Neuronal stem cell (in vitro differentiated cells): ENCODE results near the gene MECP2.
A peak's percentile ranks its signal among the peaks of the same experiment; 100 is the strongest.
"Not testable (repeated sequence)": the region's sequence is repeated elsewhere in the genome, so short reads cannot be mapped to it uniquely, and the experiment has no call there.

ENCODE experiments used
- DNase-seq: peaks from one replicate; pipeline ENCODE4 v3.0.0-alpha.2; 2013; ENCODE audit warnings: low spot score
- H2AFZ ChIP-seq: one replicate; pipeline ENCODE4 v1.6.1; 2013; ENCODE audit warnings: mild to moderate bottlenecking, low read length, inconsistent platforms
- H2AK5ac ChIP-seq: 2 replicates; pipeline ENCODE4 v1.6.1; 2013; ENCODE audit warnings: low read depth, mild to moderate bottlenecking, inconsistent platforms, low read length, moderate library complexity, mixed read lengths
- H2BK120ac ChIP-seq: 2 replicates; pipeline ENCODE4 v1.6.1; 2013; ENCODE audit warnings: low read depth, mild to moderate bottlenecking, inconsistent platforms, low read length, moderate library complexity, mixed read lengths
- H2BK12ac ChIP-seq: one replicate; pipeline ENCODE4 v1.6.1; 2013; ENCODE audit warnings: low read length, inconsistent platforms
- H2BK15ac ChIP-seq: 2 replicates; pipeline ENCODE4 v1.6.1; 2013; ENCODE audit warnings: mild to moderate bottlenecking, low read length, inconsistent platforms, mixed read lengths
- H2BK5ac ChIP-seq: one replicate; pipeline ENCODE4 v1.6.1; 2013; ENCODE audit warnings: inconsistent platforms, mild to moderate bottlenecking, low read length, moderate library complexity
- H3K14ac ChIP-seq: one replicate; pipeline ENCODE4 v1.6.1; 2013; ENCODE audit warnings: low read length, inconsistent platforms
- H3K18ac ChIP-seq: 2 replicates; pipeline ENCODE4 v1.6.1; 2013; ENCODE audit warnings: low read length, inconsistent platforms
- H3K23ac ChIP-seq: 2 replicates; pipeline ENCODE4 v1.6.1; 2013; ENCODE audit warnings: low read depth, mild to moderate bottlenecking, mixed read lengths, low read length, inconsistent platforms; ENCODE audit not compliant: poor library complexity
- H3K27ac ChIP-seq: replicated peaks from 3 replicates; pipeline ENCODE4 v1.5.1; 2013; ENCODE audit warnings: low read length, inconsistent platforms
- H3K27me3 ChIP-seq, 3 experiments: 2 replicates each; pipeline ENCODE4 v1.6.1; 2013; ENCODE audit warnings: low read length in 3 of 3, mild to moderate bottlenecking in 2 of 3, inconsistent platforms in 1 of 3, low read depth in 1 of 3, mixed read lengths in 1 of 3, moderate library complexity in 1 of 3; ENCODE audit not compliant: control insufficient read depth in 3 of 3, insufficient read depth in 3 of 3
- H3K36me3 ChIP-seq, 2 donors: replicated peaks in 1 of 2; 2 replicates each; pipeline ENCODE4 v1.6.1; 2013; ENCODE audit warnings: low read length in 2 of 2; ENCODE audit not compliant: control insufficient read depth in 2 of 2, insufficient read depth in 2 of 2
- H3K4ac ChIP-seq: 2 replicates; pipeline ENCODE4 v1.6.1; 2013; ENCODE audit warnings: inconsistent platforms, mild to moderate bottlenecking, low read length, moderate library complexity
- H3K4me1 ChIP-seq, 2 donors: 1 replicate in 1 of 2; 2 replicates in 1 of 2; pipeline ENCODE4 v1.6.1; 2013; ENCODE audit warnings: low read length in 2 of 2, low read depth in 1 of 2; ENCODE audit not compliant: control insufficient read depth in 2 of 2, insufficient read depth in 1 of 2
- H3K4me2 ChIP-seq: one replicate; pipeline ENCODE4 v1.6.1; 2013; ENCODE audit warnings: mild to moderate bottlenecking, low read length, inconsistent platforms; ENCODE audit not compliant: insufficient read depth, poor library complexity, severe bottlenecking
- H3K4me3 ChIP-seq, 2 donors: 2 replicates each; pipeline ENCODE4 v1.5.1; 2013; ENCODE audit warnings: low read length in 2 of 2, mild to moderate bottlenecking in 2 of 2, inconsistent platforms in 1 of 2, moderate library complexity in 1 of 2
- H3K79me1 ChIP-seq: one replicate; pipeline ENCODE4 v1.6.1; 2013; ENCODE audit warnings: low read depth, mild to moderate bottlenecking, inconsistent platforms, low read length, moderate library complexity
- H3K9ac ChIP-seq: one replicate; pipeline ENCODE4 v1.6.1; 2013; ENCODE audit warnings: mild to moderate bottlenecking, low read depth, low read length, inconsistent platforms; ENCODE audit not compliant: poor library complexity
- H3K9me3 ChIP-seq, 2 donors: replicated peaks in 1 of 2; 2 replicates each; pipeline versions ENCODE3 to v1.6.1; 2013; ENCODE audit warnings: low read length in 2 of 2, mild to moderate bottlenecking in 2 of 2, inconsistent platforms in 1 of 2, low read depth in 1 of 2, mixed read lengths in 1 of 2, moderate library complexity in 1 of 2; ENCODE audit not compliant: control insufficient read depth in 2 of 2, insufficient read depth in 1 of 2
- H4K8ac ChIP-seq: one replicate; pipeline ENCODE4 v1.6.1; 2013; ENCODE audit warnings: low read depth, mild to moderate bottlenecking, inconsistent platforms, low read length, moderate library complexity
- H4K91ac ChIP-seq: one replicate; pipeline ENCODE4 v1.6.1; 2013; ENCODE audit warnings: low read length, low read depth, mild to moderate bottlenecking, inconsistent platforms; ENCODE audit not compliant: poor library complexity
- WGBS, 2 donors: extraction: QIAGEN DNeasy Blood & Tissue Kit; methylation state at CpG; one replicate each; pipeline ENCODE4 v1.1.7; 2013; ENCODE audit warnings: missing lambda C conversion rate in 2 of 2, mixed read lengths in 1 of 2; ENCODE audit not compliant: insufficient read length in 2 of 2, insufficient replicate concordance in 1 of 2; ENCODE audit errors: extremely low coverage in 2 of 2; 5-methylcytosine and 5-hydroxymethylcytosine counted together

The MECP2 gene

GRCh38 chrX:153983321-153983801 lies 114.2 kb downstream of the MECP2 start:
- Histone ChIP-seq H3K14ac (no peak overlapping the region), H3K36me3 (no peaks in the 10 kb centered on the region), H3K79me1 (no peaks in the 10 kb centered on the region), H3K18ac (no peak overlapping the region), H2BK12ac (no peak overlapping the region), H3K4me1 (peaks cover 1 to 3% of the 10 kb centered on the region in 2 donors), H2BK15ac (no peak overlapping the region), H3K4me2 (no peak overlapping the region), H3K27me3 (peaks cover 0 to 36% (median 0%) of the 10 kb centered on the region in 3 experiments), H2AK5ac (no peak overlapping the region), H4K91ac (no peak overlapping the region), H3K4me3 (no peak overlapping the region), H2BK5ac (no peak overlapping the region), H4K8ac (no peak overlapping the region), H2AFZ (no peak overlapping the region), H3K27ac (no peak overlapping the region), H3K9ac (no peak overlapping the region), H2BK120ac (no peak overlapping the region), H3K23ac (no peak overlapping the region), H3K4ac (no peak overlapping the region), H3K9me3 (no peaks in the 10 kb centered on the region)
- WGBS, 2 donors, result no CpG with 5 or more reads among the region's 12 CpGs
- no peak for DNase-seq

- Histone ChIP-seq H3K4me1 (peaks cover 1 to 3% of the 10 kb centered on the region in 2 donors), H3K9ac (no peak overlapping the region), H4K91ac (no peak overlapping the region), H3K9me3 (no peaks in the 10 kb centered on the region), H2BK120ac (no peak overlapping the region), H3K23ac (no peak overlapping the region), H2AFZ (no peak overlapping the region), H3K27ac (no peak overlapping the region), H3K36me3 (no peaks in the 10 kb centered on the region), H3K18ac (no peak overlapping the region), H3K14ac (no peak overlapping the region), H3K4ac (no peak overlapping the region), H3K4me2 (no peak overlapping the region), H2BK15ac (no peak overlapping the region), H3K27me3 (peaks cover 0 to 37% (median 0%) of the 10 kb centered on the region in 3 experiments), H2AK5ac (no peak overlapping the region), H2BK5ac (no peak overlapping the region), H4K8ac (no peak overlapping the region), H2BK12ac (no peak overlapping the region), H3K79me1 (no peaks in the 10 kb centered on the region), H3K4me3 (no peak overlapping the region)
- no peak for DNase-seq
- WGBS, 2 donors, result no CpG with 5 or more reads among the region's 52 CpGs
These were observed 115.6 kb downstream of the MECP2 start for GRCh38 chrX:153981771-153982533.

- WGBS, 2 donors, result no CpG with 5 or more reads among the region's 7 CpGs
- H3K27ac ChIP-seq, result peak overlapping the region; percentile 17
These were observed 116.3 kb downstream of the MECP2 start for GRCh38 chrX:153981231-153981630.

GRCh38 chrX:153980394-153980793 lies 117.1 kb downstream of the MECP2 start:
- H2AK5ac ChIP-seq, H4K91ac ChIP-seq, H3K27ac ChIP-seq, DNase-seq, H3K18ac ChIP-seq, H2AFZ ChIP-seq, H3K36me3 ChIP-seq, H3K23ac ChIP-seq, H2BK12ac ChIP-seq, H2BK120ac ChIP-seq, H2BK15ac ChIP-seq, H3K4ac ChIP-seq, H3K4me3 ChIP-seq, H3K9ac ChIP-seq, H3K9me3 ChIP-seq, H4K8ac ChIP-seq, H3K79me1 ChIP-seq, H3K4me2 ChIP-seq, H3K4me1 ChIP-seq, H3K14ac ChIP-seq, H2BK5ac ChIP-seq: not testable (repeated sequence)
- H3K27me3 ChIP-seq, result peaks cover 0 to 40% (median 0%) of the 10 kb centered on the region in 3 experiments
- no CpG with 5 or more reads among the region's 10 CpGs for WGBS, 2 donors

More at GRCh38 chrX:153981231-153981630, 116.3 kb downstream of the MECP2 start:
- Histone ChIP-seq H3K4me2 (no peak overlapping the region), H3K9ac (no peak overlapping the region), H2BK5ac (no peak overlapping the region), H2AK5ac (no peak overlapping the region), H3K14ac (no peak overlapping the region), H3K9me3 (no peaks in the 10 kb centered on the region), H2BK15ac (no peak overlapping the region), H3K18ac (no peak overlapping the region), H2BK120ac (no peak overlapping the region), H4K8ac (no peak overlapping the region), H3K4me1 (peaks cover 1 to 3% of the 10 kb centered on the region in 2 donors), H3K36me3 (no peaks in the 10 kb centered on the region), H4K91ac (no peak overlapping the region), H3K4ac (no peak overlapping the region), H3K27me3 (peaks cover 0 to 37% (median 0%) of the 10 kb centered on the region in 3 experiments), H3K79me1 (no peaks in the 10 kb centered on the region), H3K4me3 (no peak overlapping the region), H3K23ac (no peak overlapping the region), H2BK12ac (peak overlapping the region; percentile 22), H2AFZ (no peak overlapping the region)
- no peak for DNase-seq
